Measurements from ENCODE around the gene PRAC2.

The PRAC2 gene

DNA sequence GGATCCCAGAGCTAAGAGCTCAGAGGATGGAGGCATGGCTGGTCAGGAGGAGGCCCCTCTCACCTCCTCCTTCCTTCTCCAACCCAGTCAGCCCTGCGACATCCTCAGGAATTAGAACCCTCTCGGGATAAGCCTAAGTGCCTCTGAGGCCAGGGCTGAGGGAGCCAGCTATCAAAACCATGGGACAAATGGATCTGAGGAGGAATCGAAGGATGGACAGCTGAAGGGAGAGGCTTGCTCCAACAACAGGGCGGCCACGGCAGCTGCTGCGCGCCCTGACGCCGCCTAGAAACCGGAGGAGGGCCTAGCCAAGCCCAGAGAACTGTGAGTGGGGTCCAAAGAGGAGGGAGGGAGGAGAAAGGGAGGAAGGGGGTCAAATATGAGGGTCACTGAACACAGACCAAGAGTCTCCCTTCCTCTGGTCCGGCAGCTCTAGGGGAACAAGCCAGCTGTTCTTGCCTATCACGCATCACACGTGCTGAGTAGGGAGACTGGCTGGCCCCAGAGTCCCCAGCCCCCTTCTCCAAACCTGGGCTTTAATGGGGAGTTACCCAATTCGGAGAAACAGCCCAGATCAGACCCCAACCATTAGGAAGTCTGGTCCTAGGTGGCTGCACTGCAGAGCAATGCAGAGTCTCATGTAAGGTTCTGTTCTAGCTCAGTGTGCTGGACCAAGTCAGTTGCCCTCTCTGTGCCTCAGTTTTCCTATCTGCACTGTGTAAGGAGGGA, 11.5 kb downstream of the PRAC2 start:
- DNase-seq: no peak

DNA sequence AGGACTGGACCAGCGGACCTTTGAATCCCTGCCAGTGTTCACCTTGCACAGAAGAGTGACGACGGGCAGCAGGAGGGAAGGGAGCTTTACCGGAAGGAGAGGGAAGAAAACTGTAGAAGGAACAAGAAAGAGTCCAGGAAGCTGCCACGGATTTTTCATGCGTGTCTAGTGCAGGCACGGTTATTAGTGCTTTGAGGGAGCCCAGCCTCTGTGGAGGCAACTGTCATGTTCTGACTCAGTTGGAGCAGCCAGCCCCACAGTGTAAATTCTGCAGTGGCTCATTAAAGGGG, 12.0 kb downstream of the PRAC2 start:
- no peak for DNase-seq

DNA sequence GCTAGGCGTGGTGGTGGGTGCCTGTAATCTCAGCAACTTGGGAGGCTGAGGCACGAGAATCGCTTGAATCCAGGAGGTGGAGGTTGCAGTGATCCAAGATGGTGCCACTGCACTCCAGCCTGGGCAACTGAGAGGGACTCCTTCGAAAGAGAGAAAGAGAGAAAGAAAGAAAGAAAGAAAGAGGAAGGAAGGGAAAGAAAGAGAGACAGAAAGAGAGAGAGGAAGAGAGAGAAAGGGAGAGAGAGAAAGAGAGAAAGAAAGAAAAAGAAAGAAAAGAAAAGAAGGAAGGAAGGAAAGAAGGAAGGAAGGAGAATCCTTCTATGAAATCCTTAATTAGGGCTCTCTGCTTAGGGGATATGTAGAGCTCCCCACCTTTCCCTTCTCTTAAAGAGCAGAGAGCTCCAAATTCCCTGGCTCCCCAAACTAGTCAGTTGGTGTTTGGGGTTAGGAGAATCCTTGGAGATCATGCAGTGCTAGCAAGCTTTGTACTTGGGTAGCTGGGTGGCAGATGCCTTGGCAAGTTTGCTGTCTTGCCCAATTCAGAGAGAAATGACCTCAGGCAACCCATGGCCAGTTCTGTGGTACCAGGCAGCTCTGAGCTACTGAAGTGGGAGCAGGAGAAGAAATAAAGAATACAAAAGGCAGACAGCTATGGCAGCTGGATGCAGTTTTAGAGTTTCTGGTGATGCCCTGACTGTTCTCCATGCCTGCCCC, 14.5 kb downstream of the PRAC2 start:
- DNase-seq: no peak

DNA sequence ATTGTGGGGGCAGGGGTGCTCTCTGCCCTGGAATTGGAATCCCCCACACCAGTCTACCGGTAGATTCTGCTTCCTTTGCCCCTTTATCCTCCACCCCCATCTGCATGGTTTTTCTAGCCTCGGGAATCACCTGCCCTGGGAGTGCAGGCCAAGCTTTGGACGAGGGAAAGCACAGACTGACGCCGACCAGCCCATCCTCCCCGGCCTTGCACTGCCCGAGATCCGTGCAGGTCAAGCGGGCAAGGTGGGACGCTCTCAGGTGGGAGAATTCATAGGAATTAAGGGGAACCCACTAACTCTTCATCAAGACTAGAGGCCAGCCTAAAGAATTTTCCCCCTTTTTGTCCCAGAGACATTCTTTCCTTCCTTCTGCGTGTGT, 15.4 kb downstream of the PRAC2 start:
- DNase-seq: no peak

DNA sequence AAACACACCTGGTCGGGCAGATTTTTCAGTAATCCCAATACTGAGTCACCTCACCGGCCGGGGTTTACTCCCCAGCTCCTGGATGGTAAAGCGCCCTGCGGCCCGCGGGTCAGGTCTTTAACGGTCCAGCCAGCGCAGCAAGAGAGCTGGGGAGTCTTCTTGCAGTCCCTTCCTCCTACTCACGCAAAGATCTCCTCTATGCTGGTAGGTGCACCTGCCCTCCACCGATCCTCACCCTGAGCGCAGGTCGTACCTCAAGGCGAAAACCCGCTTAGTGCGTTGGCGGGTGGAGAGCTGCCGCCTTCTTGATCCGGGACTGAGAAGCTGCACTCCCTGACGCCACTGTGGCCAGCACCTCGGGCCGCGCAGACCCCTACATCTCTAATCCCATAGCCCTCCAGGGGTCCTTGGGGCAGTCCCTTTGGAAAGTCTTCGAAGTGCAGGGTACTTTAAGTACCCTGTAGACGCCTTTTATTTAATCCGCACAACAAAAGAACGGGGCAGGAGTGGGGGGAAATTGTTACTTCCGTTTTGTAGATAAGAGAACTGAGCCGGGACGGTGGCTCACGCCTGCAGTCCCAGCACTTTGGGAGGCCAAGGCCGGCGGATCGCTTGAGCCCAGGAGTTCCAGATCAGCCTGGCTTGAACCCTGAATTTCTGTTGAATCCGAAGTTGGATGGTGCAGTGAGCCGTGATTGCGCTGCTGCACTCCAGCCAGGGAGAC, 16.0 kb downstream of the PRAC2 start:
- DNase-seq: no peak

DNA sequence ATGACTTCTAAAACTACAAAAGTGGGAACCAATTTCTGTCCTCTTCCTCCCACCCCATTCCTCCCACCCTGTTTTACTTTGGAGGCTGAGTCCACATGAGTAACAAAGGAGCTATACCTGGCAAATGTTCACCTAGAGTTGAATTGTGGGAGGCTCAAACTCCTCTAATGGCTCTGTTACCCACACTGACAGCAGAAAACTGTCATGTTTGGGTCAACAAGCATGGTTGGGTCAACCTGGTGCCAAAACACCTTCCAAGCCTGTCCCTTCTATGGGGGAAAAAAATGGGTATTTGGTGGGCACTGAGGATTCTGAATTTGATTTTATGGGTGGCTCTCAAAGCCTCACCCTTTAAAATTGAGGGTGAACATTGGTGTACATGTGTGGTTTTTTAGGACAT, 17.6 kb downstream of the PRAC2 start:
- no peak for DNase-seq

DNA sequence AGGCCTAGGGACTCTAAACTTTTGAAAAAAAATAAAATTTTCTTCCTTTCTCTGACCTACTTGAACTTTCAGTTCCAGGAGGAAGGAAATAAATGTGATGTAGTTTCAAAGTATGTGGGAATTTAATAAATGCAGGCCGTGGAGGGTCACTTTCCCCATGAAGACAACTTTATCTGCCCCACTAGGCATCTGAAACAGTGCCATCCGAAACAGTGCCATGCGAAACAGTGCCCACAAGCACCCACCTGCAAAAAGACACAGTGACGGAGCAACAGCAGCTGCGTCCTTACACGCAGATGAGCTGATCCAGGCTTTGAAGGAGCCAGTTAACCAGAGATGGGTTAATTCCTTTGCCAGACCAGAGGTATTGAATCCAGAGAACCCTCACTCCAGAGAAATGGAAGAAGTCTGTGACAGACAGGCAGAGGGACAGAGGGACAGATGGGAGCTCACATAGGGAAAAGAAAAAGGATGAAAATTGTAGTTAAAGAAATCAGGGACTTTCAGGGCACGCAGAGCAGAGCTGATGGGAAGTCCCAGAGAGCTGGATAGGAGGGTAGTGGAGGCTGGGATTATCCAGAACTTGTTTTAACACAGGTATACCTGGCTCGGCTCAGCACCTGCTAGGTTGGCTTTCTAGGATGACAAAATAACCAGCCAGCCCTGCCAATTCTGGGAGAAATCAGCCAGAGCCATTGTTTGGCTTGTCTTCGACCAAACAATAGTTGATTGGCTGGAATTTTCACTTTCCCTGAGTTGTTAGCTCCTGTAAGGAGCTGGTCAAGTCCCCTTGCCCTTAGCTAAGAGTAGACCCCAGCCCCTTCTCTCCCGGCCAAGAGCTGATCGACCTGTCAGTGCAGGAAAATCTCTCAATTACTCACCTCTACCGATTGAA, 22.6 kb downstream of the PRAC2 start:
- no peak for DNase-seq

DNA sequence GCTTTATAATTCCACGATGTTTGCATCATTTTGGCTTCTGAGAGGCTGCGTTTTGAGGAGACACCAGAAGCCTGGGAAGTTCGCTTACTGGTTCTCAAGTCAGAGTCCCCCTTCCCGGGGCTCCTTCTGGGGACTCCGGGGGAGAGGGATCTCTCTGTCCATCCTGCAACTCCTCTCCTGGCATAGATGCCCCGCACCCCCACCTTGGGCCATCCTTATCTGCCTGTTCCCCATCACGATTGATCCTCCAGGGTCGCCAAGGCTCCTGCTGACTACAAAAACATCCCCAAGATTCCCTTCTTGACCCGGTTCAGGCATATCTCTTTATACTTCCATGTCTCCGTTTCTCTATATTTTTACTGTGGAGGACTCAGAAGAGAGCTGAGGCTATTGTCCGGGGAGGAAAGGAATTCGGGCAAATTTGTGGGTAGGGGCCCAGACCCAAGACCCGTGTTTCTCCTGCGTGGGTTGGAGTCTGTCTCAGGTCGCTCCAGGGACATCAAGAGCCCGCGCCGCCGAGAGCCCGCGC, 24.0 kb downstream of the PRAC2 start:
- DNase-seq: no peak

DNA sequence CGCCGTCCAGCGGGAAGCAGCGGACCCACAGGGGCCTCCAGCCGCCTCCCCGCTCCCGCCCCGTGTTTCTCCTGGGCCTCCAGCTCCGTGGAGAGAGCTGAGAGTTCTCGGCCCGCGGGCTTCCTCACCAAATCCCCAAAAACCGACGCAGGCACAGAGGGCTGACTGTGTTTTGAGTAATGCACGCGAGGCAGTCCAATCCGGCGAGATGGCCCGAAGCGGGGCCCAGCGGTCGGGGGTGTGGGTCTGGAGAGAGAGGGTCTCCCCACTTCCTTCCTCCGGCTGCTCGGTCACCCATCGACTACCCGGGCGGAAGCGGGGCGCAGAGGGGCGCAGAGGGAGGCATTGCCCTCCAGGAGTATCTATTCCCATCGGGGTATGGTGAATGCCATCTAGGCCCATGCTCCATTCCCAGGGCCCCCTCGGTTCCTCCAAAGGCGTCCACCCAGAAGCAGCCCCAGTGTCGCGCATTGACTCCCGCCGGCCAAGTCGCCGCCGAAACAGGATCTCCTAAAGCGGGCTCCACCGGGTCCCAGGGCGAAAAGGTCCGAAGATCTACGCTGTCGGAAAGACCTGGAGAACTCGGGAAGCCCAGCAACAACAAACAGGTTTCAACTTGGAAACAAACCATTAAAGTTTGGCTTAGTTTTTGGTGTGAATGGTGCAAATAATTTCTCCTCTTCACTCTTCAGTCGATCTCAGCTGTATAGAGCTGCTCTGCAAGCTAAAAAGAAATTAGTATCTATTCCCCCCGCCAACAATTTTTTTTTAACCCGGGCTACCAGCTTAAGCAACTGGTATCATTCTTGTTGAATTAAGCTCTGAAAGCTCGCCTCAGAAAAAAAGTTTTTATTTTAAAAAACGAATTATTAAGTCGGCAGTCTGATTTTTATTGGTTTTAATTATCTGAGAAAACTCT, 24.7 kb downstream of the PRAC2 start:
- no peak for DNase-seq

DNA sequence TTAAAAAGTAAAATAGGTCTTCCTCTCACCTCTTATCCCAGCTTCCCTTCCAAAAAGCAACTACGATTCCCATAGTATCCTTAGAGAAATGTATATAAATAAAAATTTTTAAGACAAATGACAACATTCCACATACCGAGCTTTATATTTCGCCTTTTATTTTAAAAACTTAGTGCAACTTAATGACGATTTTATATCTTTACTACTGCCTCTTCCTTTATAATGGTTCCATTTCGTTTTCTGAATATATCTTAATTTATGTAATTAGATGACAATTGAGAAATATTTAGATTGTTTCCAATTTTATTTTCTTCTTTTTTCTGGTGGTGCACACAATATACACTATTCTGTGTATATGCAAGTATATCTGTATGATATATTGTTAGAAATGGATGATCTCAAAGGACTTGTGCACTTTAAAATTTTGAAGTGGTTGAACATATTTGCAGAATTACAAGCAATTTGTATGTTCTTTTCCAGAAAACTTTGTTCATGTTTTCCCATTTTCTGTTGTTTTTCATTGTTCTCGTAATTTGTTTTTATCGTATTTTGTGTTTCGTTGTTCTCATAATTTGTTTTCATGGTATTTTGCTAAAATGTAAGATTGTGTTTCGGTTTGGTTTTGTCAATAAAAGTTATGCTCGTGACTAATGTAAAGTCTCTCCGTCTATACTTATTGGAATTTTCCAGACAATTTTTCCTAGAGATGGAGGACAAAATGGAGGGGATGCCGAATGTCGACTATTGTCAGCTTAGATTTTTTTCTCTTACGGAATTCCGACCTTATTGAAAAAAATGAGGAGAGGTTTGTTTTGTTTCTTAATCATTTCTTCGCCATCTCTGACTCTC, 26.0 kb downstream of the PRAC2 start:
- DNase-seq: no peak

DNA sequence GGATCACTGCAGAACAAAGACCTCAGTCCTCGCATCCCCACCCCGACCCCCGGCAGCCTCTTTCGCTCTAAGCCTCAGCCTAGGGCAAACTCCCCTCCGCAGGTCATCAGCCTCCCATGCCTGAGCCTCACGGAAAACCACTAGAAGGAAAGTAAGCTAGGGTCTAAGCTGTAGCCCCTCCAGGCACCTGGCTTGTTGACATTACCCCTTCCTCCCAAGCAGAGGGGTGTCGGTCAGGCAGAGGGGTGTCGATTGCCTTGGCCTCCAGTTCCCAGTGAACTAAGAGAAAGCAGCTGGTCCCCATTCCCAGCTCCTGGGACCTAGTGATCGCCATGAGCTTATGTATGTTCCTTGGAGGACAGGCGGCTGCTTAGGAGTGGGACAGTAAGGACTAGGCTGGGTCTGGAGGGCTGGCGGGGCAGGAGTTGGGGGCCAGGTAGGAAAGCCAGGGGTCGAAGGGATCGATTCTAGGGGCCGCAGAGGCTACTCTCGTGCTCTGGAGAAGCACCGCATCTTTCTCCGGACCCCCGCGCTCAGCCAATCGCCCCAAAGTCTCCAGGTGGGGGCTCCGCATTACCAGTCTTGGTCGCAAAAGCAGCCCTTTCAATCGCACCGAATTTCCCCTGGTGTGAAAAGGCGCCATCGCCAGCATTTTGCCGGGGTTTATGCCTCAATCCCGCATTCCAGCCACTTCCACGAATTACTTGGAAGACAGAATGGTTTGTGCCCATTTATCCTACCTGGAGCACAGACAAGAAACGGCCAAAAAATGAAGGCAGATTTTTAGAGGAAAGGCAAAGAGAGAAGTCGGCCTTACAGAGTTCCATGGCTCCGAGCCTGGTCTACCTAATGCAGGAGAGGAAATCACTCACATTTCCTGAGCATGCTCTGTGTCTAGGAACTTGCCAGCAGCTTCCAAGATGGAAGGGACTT, 26.9 kb downstream of the PRAC2 start:
- DNase-seq: no peak

DNA sequence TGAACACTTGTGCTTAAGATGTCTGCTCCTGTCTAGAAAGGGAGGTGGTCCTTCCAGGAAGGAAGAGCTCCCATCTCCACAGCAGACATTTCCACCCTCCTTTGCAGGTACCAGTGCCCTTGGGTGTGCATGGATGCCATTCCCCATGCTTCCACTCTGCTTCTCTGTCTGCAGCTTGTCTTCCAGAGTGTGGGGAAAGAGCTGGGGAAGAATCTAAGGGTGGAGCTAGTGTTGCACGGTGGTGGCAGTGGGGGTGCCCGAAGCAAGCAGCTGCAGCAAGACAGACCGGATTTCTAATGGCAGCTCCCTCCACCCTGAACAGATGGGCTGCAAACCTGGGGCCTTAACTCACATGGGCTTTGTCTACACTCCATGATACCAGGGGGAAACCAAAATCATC, 28.2 kb downstream of the PRAC2 start:
- no peak for DNase-seq

DNA sequence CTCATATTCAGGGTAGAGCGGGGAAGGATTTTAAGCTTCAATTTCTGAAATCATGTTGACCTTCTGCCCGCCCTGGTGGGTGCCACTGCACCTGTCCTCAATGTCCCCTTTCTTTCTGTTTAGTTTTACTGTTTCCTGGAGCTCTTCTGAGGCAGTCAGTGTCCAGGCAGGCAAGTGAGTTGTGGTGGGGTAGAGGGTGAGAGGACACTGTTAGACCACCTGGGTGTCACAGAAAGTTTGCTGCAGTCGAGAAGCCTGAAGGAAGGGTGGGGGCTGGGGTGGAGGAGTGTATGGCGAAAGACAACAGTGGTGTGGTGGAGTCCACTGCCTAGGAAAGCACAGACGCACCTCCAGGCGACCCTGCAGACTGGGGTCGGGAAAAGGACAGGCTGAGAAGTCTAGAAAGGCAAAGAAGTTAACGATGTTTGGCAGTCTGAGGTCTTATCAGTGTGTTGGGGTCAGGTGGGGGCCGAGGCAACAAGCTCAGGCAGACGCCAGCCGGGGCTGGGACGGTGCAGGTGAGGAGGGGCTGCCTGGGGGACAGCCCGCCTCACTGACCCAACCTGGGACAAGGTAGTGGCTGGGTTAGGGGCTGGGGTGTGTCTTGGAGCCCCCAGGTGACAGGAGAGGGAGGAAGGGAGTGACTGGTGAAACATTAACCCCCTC, 28.9 kb downstream of the PRAC2 start:
- DNase-seq: no peak

DNA sequence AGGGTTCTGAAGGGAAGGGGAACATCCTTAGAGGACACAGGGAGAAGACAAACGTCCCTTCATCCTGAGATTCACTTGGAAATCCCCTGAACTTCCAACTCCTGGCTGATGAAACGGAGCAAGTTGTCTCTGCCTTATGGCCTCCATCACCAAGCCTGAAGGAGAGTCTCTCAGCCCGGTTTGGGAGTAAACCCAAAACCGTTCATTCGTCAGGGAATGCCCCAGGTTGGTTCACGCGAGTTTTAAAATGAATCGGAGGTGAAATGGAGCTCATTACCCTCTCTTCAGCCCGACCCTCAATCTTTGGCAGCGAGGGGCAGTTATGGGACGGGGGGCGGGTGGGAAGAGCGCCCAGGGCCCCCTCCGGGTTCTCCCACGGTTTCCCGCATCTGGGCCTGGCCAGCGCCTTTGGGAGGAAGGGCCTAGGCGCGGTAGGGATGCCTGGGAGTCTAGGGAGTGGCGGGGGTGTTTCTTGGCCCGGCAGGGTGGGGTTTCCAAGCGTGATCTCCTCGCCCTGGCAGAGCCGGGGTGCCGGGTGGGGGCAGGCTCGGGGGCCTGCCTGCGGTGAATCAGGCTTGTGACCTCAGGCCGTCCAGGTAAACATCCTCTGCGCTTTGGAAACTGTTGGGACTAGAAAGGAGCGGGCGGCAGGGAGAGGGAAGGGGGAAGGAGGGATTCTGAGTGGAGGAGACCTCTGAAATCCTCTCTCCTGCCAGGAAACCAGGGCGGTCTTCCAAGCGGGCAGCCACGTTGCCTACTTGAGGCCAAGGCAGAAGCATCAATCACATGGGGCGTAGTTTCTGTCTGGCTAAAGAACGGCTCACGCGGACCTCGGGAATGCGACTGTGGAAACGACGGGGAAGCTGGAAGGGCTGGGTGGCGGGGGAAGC, 29.7 kb downstream of the PRAC2 start:
- DNase-seq: no peak

DNA sequence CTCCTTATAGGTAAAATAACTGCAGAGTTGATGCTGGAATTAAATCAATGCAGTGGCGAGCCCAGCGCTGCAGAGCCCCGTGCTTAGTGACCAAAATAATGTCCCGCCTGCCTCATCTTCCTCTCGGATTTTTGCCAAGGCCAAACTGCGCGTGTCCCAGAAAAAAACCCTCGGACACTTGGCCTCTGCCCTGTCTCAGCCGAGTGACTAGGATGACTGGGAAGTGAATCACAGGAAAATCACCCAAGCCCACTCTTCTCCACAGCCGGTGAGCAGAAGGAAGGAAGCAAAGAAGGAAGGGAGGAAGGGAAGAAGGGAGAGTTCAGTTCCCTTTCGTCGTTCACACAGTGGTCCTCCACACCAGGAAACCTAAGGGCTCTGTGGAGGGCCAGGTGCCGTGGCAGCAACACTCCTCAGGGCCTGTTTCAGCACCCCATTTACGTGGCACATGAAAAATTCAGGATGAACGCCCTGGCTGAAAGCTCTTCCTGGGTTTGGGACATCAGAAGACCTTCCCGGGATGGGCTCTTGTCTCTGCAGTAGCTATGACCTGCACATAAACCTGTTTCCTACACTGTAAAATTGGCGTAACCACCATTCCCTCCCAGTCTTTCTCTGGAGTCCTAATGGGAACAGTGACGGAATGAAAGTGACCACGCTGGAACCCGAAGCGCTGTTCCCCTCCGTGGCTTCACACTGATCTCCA, 31.0 kb downstream of the PRAC2 start:
- DNase-seq: no peak

DNA sequence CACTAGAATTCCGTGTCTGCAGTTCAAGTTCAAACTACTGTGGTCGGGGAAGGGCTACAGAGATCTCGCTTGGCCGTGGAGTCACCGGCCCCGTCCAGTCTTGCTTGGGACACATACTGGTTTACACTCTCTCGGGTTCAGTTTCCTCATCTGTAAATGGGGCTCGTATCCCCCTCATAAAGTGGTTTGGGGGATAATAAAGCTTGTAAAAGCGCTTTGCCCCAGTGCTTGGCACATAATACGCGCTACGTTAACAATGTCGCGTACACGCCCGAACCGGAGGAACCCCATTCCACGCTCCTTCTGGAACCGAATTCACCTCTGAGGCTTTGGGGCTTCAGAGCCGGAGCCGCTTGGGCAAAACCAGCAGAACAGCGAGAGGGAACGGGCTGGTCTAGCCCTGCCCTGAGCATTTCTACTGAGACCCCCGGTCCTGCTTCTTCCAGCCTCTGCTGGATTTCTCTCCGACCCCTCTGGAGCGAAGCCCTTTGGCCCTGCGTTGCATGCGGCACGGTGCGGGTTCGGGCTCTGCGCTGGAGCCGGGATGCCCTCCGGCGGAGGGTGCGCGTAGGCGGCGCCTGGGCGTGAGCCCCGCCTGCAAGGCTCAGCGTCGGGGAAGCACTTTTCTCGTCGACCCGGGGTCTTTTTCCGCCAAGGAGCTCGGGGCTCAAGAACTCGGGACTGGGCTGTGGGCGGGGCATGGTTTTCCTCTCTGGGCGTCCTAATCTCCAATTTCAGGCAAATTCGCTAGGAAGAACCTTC, 31.7 kb downstream of the PRAC2 start:
- no peak for DNase-seq

DNA sequence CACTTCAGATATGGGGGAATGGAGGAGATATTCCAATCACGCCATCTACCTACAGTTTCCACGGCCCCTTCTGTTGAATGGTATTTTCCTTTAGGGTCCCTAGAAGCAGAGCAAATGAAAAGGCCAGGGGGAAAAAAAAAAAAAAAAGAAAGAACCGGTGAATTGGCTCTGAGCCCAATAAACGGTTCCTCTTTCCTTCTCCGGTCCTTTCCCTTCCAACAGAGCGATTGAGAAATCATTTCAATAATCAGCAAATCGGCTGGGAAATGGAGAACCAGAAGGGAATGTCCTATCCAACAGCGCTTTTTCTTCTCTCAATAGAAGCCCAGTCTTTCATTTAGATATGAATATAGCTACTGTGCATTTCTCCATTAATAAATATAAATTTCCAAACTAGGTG, 32.4 kb downstream of the PRAC2 start:
- DNase-seq: peak; percentile 35

Measured in hematopoietic multipotent progenitor cell treated with erythropoietin and hydrocortisone succinate and interleukin-3 and kit ligand, for 6 days (in vitro differentiated cells).